GM19025 (cell line): ENCODE measurements around the gene DAP.
A peak's percentile ranks its signal among the peaks of the same experiment; 100 is the strongest.

ENCODE experiments used
- ATAC-seq: cut with Tn5 transposase; IDR thresholded peaks from one replicate; pipeline ENCODE4 v1.9.1; 2021; ENCODE audit warnings: mild to moderate bottlenecking, low read depth, moderate library complexity; ENCODE audit not compliant: unreplicated experiment

DAP gene

DNA sequence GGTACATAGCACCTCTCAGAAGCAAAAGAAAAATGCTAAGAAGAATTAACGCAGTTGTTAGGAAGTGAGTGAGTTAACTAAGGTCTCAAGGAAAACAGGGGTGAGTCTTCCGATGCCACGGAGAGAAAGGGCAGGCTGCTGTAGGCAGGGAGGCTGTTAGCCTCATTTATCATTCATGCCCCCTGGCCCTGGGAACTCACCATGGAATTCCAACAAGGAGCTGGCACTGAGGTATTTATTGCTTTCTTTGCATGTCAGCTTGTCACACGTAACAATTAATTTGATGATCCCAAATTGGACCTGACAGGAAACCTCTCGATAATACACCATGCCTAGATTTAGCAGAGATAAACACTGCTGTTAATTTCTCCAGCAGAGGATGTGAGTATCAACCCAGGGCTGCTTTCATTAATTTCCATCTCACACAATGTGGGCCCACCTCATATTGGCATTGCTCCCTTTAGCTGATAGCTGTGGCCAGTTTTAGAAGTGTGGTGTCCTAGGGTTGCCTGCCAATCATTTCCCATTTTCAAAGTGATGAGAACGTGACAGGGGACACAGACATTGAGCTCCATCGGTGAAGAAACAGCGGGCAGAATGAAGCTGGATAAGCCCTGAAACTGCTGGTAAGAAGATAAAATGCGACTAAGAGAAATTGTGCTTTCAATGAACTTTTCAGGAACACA is 45.3 kb downstream of the DAP start:
- no peak for ATAC-seq

DNA sequence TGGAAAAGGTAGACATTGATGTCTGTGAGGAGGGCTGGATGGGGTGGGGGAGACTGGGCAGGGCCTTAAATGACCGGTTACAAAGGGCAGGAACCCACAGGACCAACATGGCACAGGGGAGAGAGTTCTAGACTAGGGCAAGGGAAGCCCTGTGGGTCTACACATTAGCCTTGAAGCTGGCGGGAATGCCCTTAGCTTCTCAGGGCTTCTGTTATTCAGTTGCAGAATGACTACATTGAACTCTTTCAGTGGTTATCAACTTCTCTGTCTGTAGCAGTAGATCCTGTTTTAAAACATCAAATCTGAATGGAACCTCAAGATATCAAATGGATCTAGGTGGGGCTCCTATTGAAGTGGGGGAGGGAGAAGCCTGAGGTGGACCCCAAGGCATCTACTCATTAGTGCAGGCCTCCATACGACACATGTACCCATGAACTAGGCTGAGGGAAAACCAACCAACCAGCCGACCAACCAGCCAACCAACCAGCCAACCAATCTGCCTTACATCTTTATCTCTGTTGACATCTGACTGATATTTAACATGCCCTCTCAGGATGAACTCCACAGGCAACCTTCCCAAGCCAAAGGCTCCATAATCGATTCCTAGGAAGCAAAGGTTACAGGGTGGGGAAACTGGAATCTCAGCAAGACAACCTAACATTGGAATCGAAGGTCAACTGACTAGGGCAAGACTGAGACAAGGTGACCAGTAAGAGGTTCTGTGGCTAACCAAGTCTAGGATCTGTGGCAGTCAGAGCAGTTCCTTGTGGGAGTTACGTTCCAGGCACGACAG is 48.3 kb downstream of the DAP start:
- ATAC-seq = peak; percentile 89

GRCh38 chr5:10711562-10711961 is 49.5 kb downstream of the DAP start:
- no peak for ATAC-seq

- ATAC-seq = no peak
Observed at GRCh38 chr5:10710513-10711128, 50.4 kb downstream of the DAP start.

GRCh38 chr5:10709933-10710332 is 51.1 kb downstream of the DAP start:
- no peak for ATAC-seq

- no peak for ATAC-seq
Observed at GRCh38 chr5:10709409-10709808, 51.6 kb downstream of the DAP start.

DNA sequence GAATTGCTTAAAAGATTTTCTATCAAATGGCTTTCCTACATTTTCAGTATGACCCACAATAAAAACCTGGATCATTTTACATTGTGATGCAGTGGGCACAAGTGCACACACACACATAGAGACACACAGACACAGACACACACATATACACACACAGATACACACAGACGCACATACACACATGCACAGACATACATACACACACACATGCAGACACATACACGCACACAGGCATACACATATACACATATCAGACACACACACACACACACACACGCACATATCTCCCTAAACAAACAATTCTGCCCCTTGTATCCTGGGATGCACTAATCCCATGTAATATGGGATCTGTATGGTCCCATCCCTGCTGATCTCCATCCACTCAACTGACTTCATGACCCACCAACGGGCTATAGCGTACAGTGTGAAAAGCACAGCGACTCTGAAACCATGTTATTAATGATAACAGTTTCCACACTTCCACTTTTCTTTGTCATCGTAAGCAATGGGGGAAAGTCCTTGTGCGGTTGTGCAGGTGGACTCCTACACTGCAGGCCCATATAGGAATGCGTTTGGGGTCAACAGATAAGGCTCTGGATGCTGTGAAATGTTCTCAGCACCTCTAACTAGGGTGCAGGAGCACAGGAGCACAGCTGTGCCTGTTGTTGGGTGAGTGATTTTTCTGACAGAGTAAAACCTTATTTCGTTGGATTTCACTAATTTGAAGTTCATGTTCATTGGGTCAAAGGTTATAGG is 52.7 kb downstream of the DAP start:
- no peak for ATAC-seq

GRCh38 chr5:10707198-10708142 is 53.6 kb downstream of the DAP start:
- ATAC-seq = no peak

DNA sequence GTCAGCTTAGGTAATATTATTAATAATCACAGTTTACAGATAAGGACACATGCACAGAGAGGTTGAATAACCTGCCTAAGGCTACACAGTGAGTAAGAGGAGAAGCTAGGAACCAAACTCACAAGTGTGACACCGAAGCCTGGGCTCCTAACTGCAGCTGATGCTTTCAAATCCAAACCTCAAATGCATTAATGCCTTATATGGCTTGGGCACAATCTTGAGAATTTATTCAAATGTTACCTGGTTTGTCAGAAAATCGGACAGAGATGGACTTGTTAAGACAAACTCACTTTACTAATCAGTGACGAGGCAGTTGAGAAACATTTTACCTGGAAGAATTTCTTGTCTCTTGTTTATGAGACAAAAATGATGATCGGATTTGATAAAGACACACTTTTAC is 54.7 kb downstream of the DAP start:
- ATAC-seq = no peak

- ATAC-seq = no peak
Observed at GRCh38 chr5:10705747-10706146, 55.3 kb downstream of the DAP start.

- no peak for ATAC-seq
Observed at GRCh38 chr5:10704949-10705621, 55.9 kb downstream of the DAP start.

GRCh38 chr5:10703676-10704075 is 57.4 kb downstream of the DAP start:
- no peak for ATAC-seq

DNA sequence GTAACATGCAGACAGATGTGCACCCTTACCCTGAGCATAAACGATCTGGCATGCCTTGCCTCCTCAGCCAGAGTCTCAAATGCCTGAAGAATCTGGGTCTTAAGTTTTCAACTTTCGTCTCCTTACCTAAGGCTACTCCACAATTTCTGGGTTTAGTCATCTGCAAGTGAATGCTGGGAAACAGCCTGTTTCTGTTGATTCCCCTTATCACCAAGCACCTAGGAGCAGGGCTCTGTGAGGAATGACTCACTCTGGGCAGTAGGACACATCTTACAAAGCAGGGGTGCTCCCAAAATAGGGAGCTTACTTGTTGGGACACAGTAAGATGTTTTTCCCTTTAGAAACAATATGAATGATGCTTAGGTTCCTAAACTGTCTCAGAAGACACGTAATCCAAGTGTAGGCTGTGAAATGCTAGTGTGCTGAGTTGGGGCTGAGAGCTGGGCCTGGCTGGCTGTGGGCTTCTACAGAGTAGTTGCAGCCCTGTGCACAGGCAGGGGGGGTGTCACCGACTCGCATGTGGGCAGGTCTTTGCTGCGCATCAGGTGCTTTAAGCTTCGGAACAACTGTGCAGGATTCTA is 58.0 kb downstream of the DAP start:
- no peak for ATAC-seq

DNA sequence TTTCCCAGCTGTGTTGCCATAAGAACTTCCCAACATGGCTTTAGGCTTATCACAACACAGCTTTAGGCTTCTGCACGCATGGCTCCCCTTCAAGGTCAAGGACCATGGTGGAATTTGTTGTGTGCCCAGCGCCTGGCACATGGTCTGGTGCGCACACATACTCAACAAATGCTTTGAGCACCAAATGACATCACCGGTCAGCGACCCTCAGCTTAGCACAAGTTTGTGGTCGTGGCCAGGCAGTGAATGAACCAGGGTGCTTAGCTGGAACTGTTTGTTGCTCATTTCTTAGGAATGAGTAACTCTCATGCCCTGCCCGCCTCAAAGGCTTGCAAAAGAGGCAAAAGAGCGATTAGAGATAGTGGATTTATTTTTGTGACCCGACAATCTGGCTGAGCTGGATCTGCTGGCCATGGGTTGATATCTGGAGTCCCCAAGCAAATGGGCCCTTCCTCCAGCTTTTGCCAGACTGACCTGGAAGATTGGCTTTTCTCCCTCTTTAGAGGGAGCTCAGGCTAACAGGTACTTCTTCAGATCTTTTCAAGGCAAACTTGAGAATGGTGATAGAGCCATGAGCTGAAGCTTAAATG is 58.9 kb downstream of the DAP start:
- no peak for ATAC-seq

DNA sequence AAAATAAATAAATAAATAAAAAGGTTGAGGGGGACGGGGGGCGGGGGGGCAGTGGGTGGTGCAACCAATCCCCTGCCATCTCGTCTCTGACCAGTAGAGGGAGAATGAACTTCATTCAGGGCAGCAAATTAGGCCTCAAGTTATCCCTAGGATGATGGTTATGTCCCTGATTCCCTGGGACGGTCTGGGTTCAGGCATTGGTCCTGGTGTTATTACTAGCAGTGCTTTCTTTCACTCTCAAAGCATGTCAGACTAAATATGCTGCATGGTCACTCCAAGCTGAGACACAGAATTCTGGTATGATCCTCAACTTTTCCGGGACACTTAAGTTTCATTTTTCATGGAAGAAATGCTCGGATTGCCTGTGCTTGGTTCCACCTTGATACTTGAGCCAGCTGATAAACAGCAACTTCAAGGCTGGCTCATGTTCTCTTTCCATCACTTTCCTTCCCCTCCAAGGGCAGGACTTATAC is 59.4 kb downstream of the DAP start:
- no peak for ATAC-seq

GRCh38 chr5:10700516-10700915 is 60.5 kb downstream of the DAP start:
- ATAC-seq = no peak

GRCh38 chr5:10699987-10700386 is 61.0 kb downstream of the DAP start:
- peak; percentile 55 for ATAC-seq

- peak; percentile 37 for ATAC-seq
Observed at GRCh38 chr5:10699281-10699874, 61.7 kb downstream of the DAP start.
